Endometrial microvascular endothelial cells (primary cell): ENCODE measurements around the gene DCDC1. TPM values are rescaled to one million over a fixed set of nuclear protein-coding genes. Genes with fewer than 3 reads are reported as not detected.

Experiments used
- in situ Hi-C: cut with HindIII; loops from 2 replicates; pipeline ENCODE4 v1.10.0; 2017; ENCODE audit warnings: low sequenced_read_pairs, low pct_unique_long_range_greater_than_20kb; ENCODE audit errors: inconsistent ontology term
- total RNA-seq: library from RNA; depleted of rRNA; stranded (reverse); fragments of >200 nt; gene quantifications from one replicate; pipeline ENCODE4 v1.2.3, GENCODE V29; 2015; ENCODE audit errors: inconsistent ontology term

DCDC1 gene
- total RNA-seq, 1 donor from 2014 or later = not detected

DNA sequence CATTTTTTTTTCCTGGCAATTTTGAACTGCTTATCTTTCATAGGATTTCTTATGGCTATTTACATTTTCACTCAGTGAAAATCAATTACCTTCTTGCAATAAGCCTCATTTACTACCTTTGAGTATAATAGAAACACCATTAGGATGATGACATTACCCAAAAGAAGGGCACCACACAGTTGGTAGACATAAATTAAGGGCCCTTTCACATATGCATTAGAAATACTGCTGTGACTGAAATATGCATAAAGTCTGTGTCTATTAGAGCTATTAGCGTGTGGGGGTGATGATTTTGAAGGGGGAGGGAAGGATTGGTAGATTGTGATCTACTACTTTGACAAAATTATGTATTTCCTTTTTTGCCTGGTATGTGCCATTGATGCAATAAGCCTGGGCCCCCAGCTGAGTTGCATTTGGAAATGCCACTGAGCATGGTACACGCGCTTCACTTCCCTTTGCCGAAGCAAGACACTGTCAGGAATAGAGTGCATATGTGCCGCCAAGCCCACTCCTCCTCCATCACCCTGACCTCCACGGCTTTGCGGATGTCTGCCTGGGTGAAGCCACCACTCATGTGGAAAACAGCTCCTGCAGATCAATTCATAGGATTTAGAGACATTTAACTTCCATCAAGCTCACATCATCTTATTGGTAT is 339.3 kb downstream of the DCDC1 start:
- in situ Hi-C loops = no loop called here

- in situ Hi-C loops = no loop called here
These were observed 343.2 kb downstream of the DCDC1 start for GRCh38 chr11:31026315-31026714.

DNA sequence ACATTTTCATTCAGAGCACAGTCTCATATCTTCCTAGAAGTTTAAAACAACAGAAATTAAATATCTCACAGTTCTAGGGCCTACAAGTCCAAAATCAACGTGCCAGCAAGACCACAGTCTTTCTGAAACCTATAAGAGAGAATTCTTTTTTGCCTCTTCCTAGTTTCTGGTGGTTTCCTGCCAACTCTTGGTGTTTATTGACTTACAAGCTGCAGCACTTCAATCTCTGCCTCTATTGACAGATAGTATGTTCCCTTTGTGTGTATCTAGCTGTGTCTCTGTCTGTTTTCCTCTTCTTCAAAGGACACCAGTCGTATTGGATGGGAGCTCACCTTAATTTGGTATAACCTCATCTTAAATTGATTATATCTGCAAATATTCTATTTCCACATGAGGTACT is 347.5 kb downstream of the DCDC1 start:
- in situ Hi-C loops = no loop called here

DNA sequence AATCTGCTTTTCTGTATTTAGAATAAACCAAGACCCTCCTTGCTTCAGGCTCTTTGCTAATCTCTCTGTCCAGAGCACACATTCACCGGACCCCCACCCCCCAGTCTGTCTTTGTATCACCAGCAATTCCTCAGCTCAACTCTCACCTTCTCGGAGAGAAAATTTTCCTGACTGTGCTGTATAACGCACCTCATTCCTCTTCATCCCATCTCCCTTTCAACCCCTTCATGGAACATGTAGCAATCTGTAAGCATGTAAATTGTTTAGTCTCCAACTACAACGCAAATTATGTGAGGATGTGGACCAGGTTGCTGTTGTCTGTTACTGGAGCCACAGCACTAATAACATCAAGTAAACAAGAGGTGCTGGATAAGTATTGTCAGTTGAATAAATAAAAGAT is 349.8 kb downstream of the DCDC1 start:
- in situ Hi-C loops = no loop called here

DNA sequence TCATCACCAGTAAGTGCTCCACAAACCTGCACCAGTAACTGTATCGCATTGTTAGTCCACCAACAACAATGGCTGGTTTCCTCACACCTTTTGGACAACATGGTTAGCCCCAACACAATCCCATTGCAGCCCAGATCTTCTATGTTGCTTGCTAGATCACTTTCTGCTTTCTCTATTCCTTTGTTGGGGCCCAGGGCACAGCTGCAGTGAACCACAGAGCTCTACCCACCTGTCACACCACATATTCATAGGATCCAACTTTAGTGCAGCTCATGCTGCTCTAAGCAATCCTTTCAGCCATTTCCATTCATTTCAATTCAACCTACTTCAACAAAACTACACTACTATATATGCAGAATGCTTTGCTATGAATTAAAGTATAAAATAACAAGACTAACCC is 364.3 kb downstream of the DCDC1 start:
- in situ Hi-C loops = no loop called here

DNA sequence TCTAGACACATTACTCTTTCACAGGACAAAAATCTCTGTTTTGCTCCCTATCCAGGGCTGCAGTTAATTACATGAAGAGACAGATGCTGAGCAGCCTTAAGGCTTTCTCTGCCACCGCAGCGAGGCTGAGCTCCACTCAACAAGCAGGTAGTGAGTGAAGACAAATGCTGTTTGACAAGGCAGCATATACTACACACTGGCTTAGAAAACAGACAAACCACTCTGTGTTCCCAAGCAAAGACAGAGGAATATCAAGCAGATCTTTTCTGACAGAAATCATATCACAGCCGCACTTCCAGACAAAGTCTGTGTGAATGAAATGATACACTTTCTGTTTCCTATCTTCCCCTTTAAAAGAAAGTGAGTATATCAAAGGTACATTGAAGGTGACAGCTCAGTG is 368.1 kb downstream of the DCDC1 start:
- in situ Hi-C loops = no loop called here

GRCh38 chr11:31000381-31000780 is 369.2 kb downstream of the DCDC1 start:
- in situ Hi-C loops = no loop called here

GRCh38 chr11:30992513-30992849 is 377.1 kb downstream of the DCDC1 start:
- in situ Hi-C loops = no loop called here

DNA sequence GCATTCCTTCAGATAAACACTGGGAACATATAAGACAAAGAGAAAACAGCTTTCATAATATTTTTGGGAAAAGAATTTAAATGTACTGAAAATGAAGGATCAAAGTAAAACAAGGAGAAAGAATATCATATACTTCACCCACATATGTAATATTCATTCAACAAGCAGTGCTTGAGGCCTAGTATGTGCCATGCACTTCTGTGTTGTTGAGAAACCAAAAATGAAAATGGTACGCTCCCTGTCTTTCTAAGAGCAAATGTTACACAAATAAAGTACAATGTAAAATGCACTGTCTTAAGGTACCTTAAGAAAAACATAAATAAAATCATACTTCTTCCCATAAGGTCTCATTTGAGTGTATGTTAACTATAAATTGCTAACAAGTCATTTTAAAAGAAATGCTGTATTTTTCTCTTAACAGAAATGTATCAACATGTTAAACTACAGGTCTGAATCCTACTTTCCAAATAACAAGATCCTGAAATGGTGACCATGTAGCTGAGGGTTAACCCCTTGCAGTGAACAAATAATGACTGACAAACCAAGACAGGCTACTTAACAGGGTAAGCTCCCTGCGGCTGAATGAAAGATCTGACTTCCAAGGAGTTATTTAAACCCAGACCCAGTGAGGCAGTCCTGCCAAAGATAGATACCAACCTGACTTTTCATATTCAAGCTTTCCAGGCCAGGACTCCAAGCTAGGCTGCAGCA is 377.6 kb downstream of the DCDC1 start:
- in situ Hi-C loops = no loop called here

DNA sequence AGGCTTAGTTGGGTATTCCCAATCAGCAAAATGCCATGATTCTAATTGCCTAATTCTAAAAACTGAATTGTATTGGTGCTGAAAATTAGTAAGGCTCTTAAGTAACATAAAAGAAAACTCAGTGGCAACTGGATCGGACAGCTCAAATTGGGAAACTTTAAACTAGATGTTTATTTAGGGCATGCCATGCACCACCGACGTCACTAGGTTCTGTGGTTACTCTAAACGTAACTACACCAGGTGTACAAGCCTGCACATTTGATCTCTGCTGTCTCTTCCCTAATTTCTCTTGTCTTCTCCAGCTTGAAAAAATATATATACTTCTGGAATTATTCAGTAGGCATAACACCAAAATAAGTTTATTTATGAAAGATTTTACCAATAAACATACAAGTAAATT is 378.2 kb downstream of the DCDC1 start:
- in situ Hi-C loops = no loop called here

GRCh38 chr11:30990625-30991296 is 378.8 kb downstream of the DCDC1 start:
- in situ Hi-C loops = no loop called here

- in situ Hi-C loops = no loop called here
These were observed 381.7 kb downstream of the DCDC1 start for GRCh38 chr11:30987819-30988218.

DNA sequence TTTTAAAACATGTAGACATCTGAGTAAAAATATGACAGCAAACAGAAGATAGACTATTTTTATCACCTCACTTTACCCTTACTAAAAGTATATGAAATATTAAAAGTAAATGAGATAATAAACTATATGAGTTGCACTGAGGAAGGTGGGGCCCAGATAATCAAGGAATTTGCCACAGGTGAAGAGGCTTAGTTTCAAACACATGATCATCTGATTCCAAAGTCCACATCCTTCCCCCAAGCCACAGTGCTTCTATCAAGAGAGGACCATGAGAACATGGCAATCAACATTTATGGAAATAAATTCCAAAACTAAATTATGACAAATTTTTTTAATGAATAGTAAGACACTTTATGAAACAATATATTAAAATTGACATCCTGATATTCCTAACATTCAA is 384.0 kb downstream of the DCDC1 start:
- in situ Hi-C loops = no loop called here

DNA sequence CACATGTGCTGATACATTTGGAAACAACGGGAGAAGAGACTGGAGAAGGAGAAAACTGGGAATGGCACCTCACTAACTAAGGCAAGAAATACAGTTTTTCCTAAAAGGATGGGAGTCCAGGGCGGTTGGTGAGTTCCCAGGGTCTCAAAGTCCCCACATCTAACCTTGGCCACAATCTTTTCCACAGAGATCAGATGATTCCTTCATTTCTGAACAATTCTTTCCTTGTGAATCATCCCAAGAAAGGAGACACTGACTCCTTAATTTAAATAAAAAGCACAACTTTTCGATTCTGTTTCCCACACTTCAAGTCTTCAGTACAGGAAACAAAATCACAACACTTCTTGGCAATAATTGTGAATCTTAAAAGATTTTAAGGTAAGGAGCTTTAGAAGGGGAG is 384.7 kb downstream of the DCDC1 start:
- in situ Hi-C loops = no loop called here

DNA sequence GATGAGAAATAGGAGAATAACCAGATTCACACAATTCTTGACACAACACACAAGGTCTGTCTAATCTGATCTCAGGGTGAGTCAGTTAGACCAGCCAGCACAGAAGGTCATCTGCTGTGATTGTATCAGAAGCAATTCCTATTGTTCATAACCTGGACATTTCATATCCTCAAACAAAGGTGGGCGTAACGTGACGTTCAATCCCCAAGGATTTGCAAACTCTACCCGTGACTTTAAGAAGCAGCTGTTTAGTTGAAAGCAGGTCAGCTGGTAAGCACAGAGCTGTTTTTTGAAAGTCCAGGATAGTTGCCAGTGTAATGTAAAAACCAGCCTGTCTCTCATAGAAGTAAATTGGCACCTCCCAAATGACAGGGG is 385.1 kb downstream of the DCDC1 start:
- in situ Hi-C loops = no loop called here

DNA sequence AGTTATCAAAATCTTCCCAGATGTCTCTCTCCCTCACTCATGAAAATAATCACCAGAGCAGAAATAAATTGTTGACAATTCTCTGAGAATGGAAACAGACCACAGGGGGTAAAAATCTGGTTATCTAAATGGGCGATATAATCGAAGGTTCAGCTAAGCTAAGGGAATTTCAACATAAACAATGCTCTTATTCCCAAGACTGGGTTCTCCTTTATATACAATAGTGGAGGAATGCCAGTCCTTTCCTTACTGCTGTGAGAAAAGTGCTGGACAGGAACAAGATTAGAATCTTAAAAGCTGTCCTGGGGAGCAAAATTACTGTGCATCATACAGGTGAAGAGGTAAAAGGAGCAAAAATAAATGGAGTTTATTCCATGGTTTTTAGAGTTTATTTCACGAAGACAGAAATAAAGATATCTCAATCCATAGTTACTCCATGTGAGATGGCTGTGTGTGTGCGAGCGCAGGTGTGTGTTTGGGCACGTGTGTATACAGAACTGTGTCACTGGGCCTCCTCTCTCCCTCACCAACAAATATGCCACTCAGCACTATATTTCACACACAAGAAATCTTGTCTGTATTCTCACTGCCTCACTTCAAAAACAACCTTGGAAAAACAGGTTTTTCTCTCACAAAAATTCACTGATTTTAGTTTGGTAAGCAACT is 385.6 kb downstream of the DCDC1 start:
- in situ Hi-C loops = no loop called here

GRCh38 chr11:30983143-30983542 is 386.4 kb downstream of the DCDC1 start:
- in situ Hi-C loops = no loop called here

GRCh38 chr11:30967579-30967978 is 402.0 kb downstream of the DCDC1 start:
- in situ Hi-C loops = no loop called here

DNA sequence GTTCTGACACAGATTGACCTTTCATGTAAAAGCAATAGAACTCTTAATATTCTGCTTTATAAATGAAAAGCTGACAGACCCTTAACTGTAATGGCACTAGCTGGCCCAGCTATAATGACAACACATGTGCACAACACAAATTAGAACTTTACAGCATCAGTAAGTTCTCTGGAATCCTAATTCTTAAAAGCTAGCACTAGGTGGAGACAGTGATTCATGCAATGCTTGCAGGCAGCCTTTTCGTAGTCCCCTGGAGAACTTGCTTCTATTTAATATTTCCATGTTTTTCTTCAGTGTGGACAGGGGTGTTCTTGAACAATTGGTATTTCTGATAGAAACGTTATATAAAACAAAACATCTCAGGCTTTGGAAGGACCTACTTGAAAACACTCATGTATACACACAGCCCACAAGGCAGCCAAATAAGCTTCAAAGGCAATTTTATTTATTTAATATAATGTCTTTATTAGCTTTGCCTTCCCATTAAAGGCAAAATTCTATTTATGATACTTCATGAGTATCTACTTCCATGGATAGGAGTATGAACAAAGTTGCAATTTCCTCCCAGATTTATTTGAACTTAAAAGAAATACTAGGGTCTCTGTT is 409.0 kb downstream of the DCDC1 start:
- in situ Hi-C loops = no loop called here

DNA sequence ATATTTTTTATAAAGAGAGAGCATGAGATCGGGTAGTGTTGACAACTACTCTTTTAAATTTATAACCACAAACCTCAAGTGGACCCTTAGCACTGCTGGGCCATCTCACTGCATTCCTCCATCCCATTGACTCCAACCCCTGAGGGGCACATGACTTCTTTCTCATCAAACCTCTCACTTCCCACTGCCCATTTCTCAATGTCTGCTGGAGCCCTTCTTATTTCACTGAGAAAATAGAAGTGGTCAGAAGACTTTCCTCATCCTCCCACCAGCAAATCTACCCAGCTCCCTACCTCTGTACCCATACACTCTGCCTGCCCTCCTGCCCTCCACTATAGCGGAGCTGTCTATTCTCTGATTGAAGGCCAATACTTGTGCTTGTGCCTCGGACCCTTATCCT is 412.8 kb downstream of the DCDC1 start:
- in situ Hi-C loops = no loop called here
